Progenitor cell of endocrine pancreas (in vitro differentiated cells): Measurements from ENCODE around the gene ATR. TPM values are rescaled to one million over a fixed set of nuclear protein-coding genes. Genes with fewer than 3 reads are reported as not detected.

Experiments used
- DNase-seq: peaks from one replicate; pipeline ENCODE4 v3.0.0; 2021; ENCODE audit warnings: low spot score; ENCODE audit not compliant: unreplicated experiment
- H3K27ac Mint-ChIP-seq: 2 replicates; pipeline ENCODE4 v1.8.0; 2021; ENCODE audit warnings: mild to moderate bottlenecking, moderate library complexity, mixed read lengths
- H3K27me3 Mint-ChIP-seq: 2 replicates; pipeline ENCODE4 v1.8.0; 2021; ENCODE audit warnings: mixed read lengths
- H3K36me3 Mint-ChIP-seq: 2 replicates; pipeline ENCODE4 v1.8.0; 2022; ENCODE audit warnings: mixed read lengths; ENCODE audit not compliant: insufficient read depth
- H3K4me1 Mint-ChIP-seq: 2 replicates; pipeline ENCODE4 v1.8.0; 2021; ENCODE audit warnings: low read depth, mixed read lengths
- H3K4me3 Mint-ChIP-seq: 2 replicates; pipeline ENCODE4 v1.8.0; 2021; ENCODE audit warnings: low read depth, mild to moderate bottlenecking, moderate library complexity, mixed read lengths
- H3K9me3 Mint-ChIP-seq: 2 replicates; pipeline ENCODE4 v1.8.0; 2021; ENCODE audit warnings: low read depth, mixed read lengths
- CTCF ChIP-seq: fragments of 200-600 bp; sonication (generic); IDR thresholded peaks from one replicate; pipeline ENCODE4 v1.5.0; 2021; ENCODE audit warnings: antibody characterized with exemption, mild to moderate bottlenecking; ENCODE audit not compliant: unreplicated experiment
- total RNA-seq: library from RNA; stranded (reverse); gene quantifications from 2 replicates; pipeline ENCODE4 v1.2.1, GENCODE V29; 2021

Gene ATR
- total RNA-seq, 1 donor from 2014 or later, result 20.3 TPM

- TF ChIP-seq CTCF, result no peak
- Mint-ChIP-seq H3K4me1 (peaks cover 16% of the 10 kb centered on the region), H3K4me3 (no peak overlapping the region), H3K27ac (no peak overlapping the region), H3K27me3 (no peaks in the 10 kb centered on the region), H3K36me3 (peaks cover 9% of the 10 kb centered on the region), H3K9me3 (no peaks in the 10 kb centered on the region)
- DNase-seq, result no peak
Observed at GRCh38 chr3:142601713-142602112, 23.2 kb upstream of the ATR start.

- Mint-ChIP-seq H3K27me3 (no peaks in the 10 kb centered on the region), H3K4me3 (peak overlapping the region; percentile 11), H3K27ac (no peak overlapping the region), H3K36me3 (peaks cover 9% of the 10 kb centered on the region), H3K4me1 (peaks cover 17% of the 10 kb centered on the region), H3K9me3 (no peaks in the 10 kb centered on the region)
- no peak for DNase-seq
- no peak for TF ChIP-seq CTCF
Observed at GRCh38 chr3:142597906-142598305, 19.4 kb upstream of the ATR start.

GRCh38 chr3:142596726-142597088, 18.2 kb upstream of the ATR start:
- Mint-ChIP-seq H3K9me3 (no peaks in the 10 kb centered on the region), H3K27me3 (no peaks in the 10 kb centered on the region), H3K4me1 (peaks cover 17% of the 10 kb centered on the region), H3K36me3 (peaks cover 9% of the 10 kb centered on the region), H3K27ac (peak overlapping the region; percentile 100), H3K4me3 (peak overlapping the region; percentile 92)
- no peak for TF ChIP-seq CTCF
- DNase-seq, result no peak

GRCh38 chr3:142595951-142596725, 17.6 kb upstream of the ATR start, which contains the start of gene PLS1:
Gene PLS1 (plus strand): TSS chr3:142596393. CDS start chr3:142664238, 67,845 bp downstream.
- Mint-ChIP-seq H3K9me3 (no peaks in the 10 kb centered on the region), H3K27ac (peak within 1 kb of the TSS; percentile 100)

GRCh38 chr3:142595581-142595950, 17.0 kb upstream of the ATR start:
- Mint-ChIP-seq H3K4me3 (peak overlapping the region; percentile 92), H3K36me3 (peaks cover 8% of the 10 kb centered on the region), H3K27ac (peak overlapping the region; percentile 100), H3K27me3 (no peaks in the 10 kb centered on the region), H3K4me1 (peaks cover 17% of the 10 kb centered on the region), H3K9me3 (no peaks in the 10 kb centered on the region)
- no peak for DNase-seq
- no peak for TF ChIP-seq CTCF

More at GRCh38 chr3:142595951-142596725, 17.6 kb upstream of the ATR start, which contains the start of gene PLS1:
- peak within 1 kb of the TSS; percentile 92 for H3K4me3 Mint-ChIP-seq
- peak; percentile 94 for DNase-seq
- peaks cover 17% of the 10 kb centered on the region for H3K4me1 Mint-ChIP-seq
- peak; percentile 14 for TF ChIP-seq CTCF
- H3K36me3 Mint-ChIP-seq, result peaks cover 9% of the 10 kb centered on the region
- H3K27me3 Mint-ChIP-seq, result no peaks in the 10 kb centered on the region
